ENCODE data around the gene PJVK.

Gene PJVK

GRCh38 chr2:178506524-178506923 is 55.3 kb downstream of the PJVK start:
- POLR2A ChIA-PET (ENCODE audit: low non-redundant PET): no interaction called here
- DNase-seq (ENCODE audit: low spot score): no peak
- H3K27ac ChIP-seq: no peak overlapping the region
- no peak for TF ChIP-seq CTCF (conservative IDR thresholded peaks at IDR 0.05; ENCODE audit: low read depth)
- CTCF ChIA-PET: no interaction called here

GRCh38 chr2:178506949-178507348 is 55.8 kb downstream of the PJVK start:
- H3K27ac ChIP-seq: no peak overlapping the region
- POLR2A ChIA-PET (ENCODE audit: low non-redundant PET): no interaction called here
- no peak for DNase-seq (ENCODE audit: low spot score)
- no peak for TF ChIP-seq CTCF (conservative IDR thresholded peaks at IDR 0.05; ENCODE audit: low read depth)
- CTCF ChIA-PET: no interaction called here

GRCh38 chr2:178508646-178509045 is 57.5 kb downstream of the PJVK start:
- TF ChIP-seq CTCF (conservative IDR thresholded peaks at IDR 0.05; ENCODE audit: low read depth): no peak
- H3K27ac ChIP-seq: no peak overlapping the region
- CTCF ChIA-PET: no interaction called here
- no peak for DNase-seq (ENCODE audit: low spot score)
- POLR2A ChIA-PET (ENCODE audit: low non-redundant PET): no interaction called here

GRCh38 chr2:178510384-178510783 is 59.2 kb downstream of the PJVK start:
- ChIA-PET POLR2A (ENCODE audit: low non-redundant PET) (no interaction called here), CTCF (interaction anchor here (0.7 to 1.1 kb wide), 2 partner anchors 68 to 399 kb away, joined by 4 to 5 read pairs; no protein-coding TSS in a partner anchor)
- TF ChIP-seq CTCF (conservative IDR thresholded peaks at IDR 0.05; ENCODE audit: low read depth): no peak
- no peak for DNase-seq (ENCODE audit: low spot score)
- no peak overlapping the region for H3K27ac ChIP-seq
